Subcutaneous adipose tissue (tissue), 4 donors: ENCODE measurements around the gene TNS3. TPM values are rescaled to one million over a fixed set of nuclear protein-coding genes. Genes with fewer than 3 reads are reported as not detected.

Experiments used
- total RNA-seq, 4 donors: library from RNA; depleted of rRNA; stranded (reverse); fragments of >200 nt; gene quantifications; one replicate each; pipeline ENCODE4 v1.1.0, GENCODE V29; 2016
- TF ChIP-seq, protein P1 (sequence below): fragments of 450-650 bp; IDR thresholded peaks from one replicate; pipeline ENCODE4 v1.5.1; 2016; ENCODE audit warnings: low read depth, mild to moderate bottlenecking, control low read depth, antibody characterized with exemption, moderate library complexity

Gene TNS3
- total RNA-seq, 4 donors from 2014 or later: 104 to 137 (median 110) TPM

DNA sequence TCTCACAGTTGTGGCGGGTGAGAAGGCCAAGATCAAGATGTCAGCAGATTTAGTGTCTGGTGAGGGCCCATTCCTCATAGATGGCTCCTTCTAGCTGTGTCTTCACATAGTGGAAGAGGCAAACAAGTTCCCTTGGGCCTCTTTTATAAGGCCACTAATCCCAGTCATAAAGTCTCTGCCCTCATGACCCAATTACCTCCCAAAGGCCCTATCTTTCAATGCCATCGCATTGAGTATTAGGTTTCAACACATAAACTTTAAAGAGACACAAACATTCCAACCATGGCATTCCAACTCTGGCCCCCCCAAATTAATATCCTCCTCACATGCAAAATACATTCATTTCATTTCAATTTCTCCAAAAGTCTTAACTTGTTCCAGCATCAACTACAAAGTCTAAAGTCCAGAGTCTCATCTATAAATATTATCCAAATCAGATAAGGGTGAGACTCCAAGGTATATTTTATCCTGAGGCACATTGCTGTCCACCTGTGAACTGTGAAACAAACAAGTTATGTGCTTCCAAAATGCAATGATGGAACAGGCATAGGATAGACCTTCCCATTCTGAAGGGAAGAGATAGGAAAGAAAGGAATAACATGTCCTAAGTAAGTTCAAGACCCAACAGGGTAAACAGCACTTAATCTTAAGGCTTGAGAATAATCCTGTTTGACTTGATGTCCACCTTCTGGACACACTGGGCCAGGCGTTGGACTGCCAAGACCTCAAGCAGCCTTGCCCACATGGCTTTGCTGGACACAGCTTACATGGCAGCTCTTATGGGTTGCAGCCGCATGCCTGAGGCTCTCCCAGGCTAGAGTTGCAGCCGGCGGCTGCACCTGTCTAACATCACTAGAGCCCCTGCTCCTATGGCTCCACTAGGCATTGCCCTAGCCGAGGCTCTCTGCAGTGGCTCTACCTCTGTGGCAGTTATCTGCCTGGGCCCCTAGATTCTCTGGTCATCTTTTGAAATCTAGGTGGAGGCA lies 312.8 kb downstream of the TNS3 start:
- TF ChIP-seq, protein P1, sequence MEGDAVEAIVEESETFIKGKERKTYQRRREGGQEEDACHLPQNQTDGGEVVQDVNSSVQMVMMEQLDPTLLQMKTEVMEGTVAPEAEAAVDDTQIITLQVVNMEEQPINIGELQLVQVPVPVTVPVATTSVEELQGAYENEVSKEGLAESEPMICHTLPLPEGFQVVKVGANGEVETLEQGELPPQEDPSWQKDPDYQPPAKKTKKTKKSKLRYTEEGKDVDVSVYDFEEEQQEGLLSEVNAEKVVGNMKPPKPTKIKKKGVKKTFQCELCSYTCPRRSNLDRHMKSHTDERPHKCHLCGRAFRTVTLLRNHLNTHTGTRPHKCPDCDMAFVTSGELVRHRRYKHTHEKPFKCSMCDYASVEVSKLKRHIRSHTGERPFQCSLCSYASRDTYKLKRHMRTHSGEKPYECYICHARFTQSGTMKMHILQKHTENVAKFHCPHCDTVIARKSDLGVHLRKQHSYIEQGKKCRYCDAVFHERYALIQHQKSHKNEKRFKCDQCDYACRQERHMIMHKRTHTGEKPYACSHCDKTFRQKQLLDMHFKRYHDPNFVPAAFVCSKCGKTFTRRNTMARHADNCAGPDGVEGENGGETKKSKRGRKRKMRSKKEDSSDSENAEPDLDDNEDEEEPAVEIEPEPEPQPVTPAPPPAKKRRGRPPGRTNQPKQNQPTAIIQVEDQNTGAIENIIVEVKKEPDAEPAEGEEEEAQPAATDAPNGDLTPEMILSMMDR: no peak

DNA sequence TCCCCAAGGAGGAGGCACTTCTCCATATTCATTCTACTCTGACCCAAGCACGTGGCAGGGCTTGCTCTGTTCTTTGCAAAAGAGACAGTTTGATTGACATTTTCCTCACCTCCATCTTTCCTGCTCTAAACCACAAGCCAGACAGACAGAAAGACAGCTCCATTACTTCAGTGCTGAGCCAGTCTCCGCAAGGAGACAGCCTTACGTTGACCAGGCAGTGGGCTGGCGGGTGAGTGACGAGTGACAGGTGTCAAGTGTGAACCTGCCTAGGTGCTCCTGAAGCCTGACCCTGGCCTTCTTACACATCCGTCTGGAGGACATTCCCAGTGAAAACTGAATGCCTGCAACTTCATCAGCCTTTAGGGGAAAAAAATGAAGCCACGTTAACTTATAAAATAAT lies 314.6 kb downstream of the TNS3 start:
- TF ChIP-seq, protein P1: no peak

DNA sequence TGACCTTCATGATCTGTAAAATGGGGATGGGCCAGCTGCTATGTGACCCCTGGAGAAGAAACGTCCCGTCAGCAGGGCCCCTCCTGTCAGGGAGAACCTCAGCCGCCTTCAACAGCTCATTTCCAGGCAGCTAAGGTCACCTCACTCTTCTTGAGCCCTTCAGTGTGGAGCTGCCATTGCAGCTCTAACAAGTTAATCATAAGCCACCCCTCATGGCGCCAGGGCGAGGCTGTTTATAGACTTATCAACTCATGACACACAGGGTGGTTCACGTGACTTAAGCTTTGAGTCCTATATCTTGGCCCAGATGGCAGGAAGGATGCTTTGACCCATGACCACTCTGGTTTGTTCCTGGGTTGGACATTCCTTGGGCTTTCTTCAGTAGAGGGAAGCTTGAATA lies 315.1 kb downstream of the TNS3 start:
- TF ChIP-seq, protein P1: no peak

DNA sequence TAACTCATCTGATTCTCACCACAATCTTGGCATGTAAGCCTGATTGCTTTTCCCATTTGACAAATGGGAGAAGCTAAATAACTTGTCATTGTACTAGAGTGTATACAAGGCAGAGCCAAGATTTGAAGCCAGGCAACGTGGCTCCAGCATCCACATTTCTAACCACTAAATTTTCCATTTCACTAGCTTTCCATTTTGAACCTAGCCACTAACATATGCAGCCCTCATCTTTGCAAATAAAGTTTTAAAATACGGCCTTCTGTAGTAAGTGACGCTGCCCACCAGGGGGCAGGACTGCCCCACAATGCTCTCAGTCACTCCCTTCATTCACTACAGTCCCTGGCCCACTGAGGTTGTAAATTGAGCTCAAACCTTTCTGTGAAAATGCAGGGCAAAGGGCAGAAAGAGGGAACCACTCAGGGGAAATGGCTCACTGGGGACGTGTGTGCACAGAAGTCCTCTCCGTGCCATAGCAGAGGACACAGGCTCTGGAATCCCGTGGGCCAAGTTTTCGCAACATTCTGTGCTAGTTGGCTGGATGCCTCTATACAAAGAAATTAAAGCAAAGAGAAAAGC lies 315.7 kb downstream of the TNS3 start:
- TF ChIP-seq, protein P1: no peak

DNA sequence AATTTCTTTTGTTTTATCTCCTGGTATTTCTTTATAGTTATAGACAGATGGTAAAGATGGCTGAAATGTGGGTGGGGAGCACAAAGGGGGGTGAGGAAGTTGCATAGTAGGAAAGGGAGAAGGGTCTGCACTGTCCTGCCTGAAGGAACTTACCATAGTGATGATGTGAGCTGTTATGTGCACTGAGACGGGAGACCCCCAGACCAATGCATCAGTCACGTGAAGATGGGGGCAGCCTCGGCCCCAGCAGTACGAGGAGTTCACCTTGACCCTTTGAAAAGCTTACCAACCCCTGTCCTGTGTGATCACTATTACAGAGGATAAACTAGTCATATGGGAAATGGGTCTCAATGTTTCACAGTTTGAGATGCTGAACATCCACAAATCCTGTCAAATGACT lies 316.3 kb downstream of the TNS3 start:
- TF ChIP-seq, protein P1: no peak

DNA sequence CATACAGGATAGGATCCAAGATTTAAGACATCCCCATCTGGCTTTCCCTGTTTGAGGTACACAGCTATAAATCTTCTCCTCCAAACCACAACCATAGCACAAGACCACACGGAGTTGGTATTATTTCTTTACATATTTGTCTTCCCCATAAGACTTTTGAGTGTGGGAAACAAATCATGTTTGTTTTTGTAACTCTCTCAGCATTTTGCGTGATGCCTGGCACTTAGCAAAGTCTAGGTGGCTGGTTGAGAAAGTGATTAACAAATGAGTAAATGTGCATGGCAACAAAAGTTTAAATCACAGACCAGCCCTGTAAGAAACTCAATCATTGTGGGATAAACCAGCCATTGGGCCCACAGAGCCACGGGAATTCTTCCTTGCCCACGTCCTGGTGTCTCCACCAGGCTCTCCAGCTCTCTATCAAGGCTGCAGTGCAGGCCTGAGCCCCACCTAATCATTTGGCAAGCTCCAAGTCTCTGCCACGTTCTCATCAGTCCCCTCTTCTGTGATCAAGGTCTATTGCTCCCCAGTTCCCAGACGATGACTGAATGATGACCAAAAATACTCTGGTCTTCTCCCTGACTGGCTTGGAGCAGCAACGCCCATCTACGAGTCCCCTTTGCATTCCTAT lies 317.8 kb downstream of the TNS3 start:
- TF ChIP-seq, protein P1: no peak

DNA sequence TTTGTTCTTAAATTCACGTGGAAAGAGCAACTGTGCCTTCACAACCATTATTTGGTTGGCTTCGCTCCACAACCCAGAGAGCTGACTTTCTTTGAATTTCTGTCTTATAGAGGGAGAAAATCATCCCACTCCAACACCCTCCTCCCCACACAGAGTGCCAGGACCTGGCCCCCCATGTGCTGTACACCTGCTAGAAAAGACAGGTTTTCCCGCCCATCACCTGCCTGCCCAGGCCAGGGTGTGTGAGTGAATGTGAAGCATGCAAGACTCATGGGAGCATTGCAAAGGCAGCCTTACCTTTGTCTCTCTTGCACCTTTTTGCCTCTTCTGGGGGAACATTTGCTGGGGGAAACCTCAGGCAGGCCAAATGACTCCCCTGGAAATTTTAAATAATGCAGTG lies 319.0 kb downstream of the TNS3 start:
- TF ChIP-seq, protein P1: no peak
